GM23338 (cell line): ENCODE data around the gene VPREB3. TPM values are rescaled to one million over a fixed set of nuclear protein-coding genes. Genes with fewer than 3 reads are reported as not detected.

Experiments
- ATAC-seq: fragments of 200-7000 bp; cut with Tn5 transposase; 3 replicates; pipeline ENCODE4 v1.9.1; 2020
- DNase-seq: peaks from one replicate; pipeline ENCODE4 v3.0.0-alpha.2; 2015; ENCODE audit warnings: low spot score
- H2AFZ ChIP-seq: fragments of 200-600 bp; sonication (generic); 2 replicates; pipeline ENCODE4 v1.8.0; 2016; ENCODE audit warnings: antibody characterized with exemption, mild to moderate bottlenecking, moderate library complexity
- H3F3A ChIP-seq: fragments of 200-600 bp; sonication (generic); replicated peaks from 2 replicates; pipeline ENCODE4 v1.8.0; 2017; ENCODE audit warnings: antibody characterized with exemption, mixed run types, low read depth
- H3K27ac ChIP-seq: fragments of 200-600 bp; sonication (generic); 2 replicates; pipeline ENCODE4 v1.6.1; 2016; ENCODE audit warnings: low read depth
- H3K27me3 ChIP-seq: fragments of 200-600 bp; sonication (generic); 2 replicates; pipeline ENCODE4 v1.8.0; 2016; ENCODE audit warnings: mild to moderate bottlenecking, mixed run types, moderate library complexity; ENCODE audit not compliant: insufficient read depth
- H3K36me3 ChIP-seq: fragments of 200-600 bp; sonication (generic); 2 replicates; pipeline ENCODE4 v1.8.0; 2016; ENCODE audit warnings: mild to moderate bottlenecking; ENCODE audit not compliant: insufficient read depth
- H3K4me1 ChIP-seq: fragments of 200-600 bp; sonication (generic); 2 replicates; pipeline ENCODE4 v1.8.0; 2016; ENCODE audit warnings: mild to moderate bottlenecking, moderate library complexity; ENCODE audit not compliant: insufficient read depth
- H3K4me2 ChIP-seq: fragments of 200-600 bp; sonication (generic); 2 replicates; pipeline ENCODE4 v1.7.1; 2017; ENCODE audit warnings: mixed run types
- H3K4me3 ChIP-seq: fragments of 200-600 bp; sonication (generic); 2 replicates; pipeline ENCODE4 v1.6.1; 2016; ENCODE audit warnings: mixed run types
- H3K79me2 ChIP-seq: fragments of 200-600 bp; sonication (generic); replicated peaks from 2 replicates; pipeline ENCODE4 v1.8.0; 2017; ENCODE audit warnings: mild to moderate bottlenecking; ENCODE audit not compliant: insufficient read depth
- H3K9me2 ChIP-seq: fragments of 200-600 bp; sonication (generic); 2 replicates; pipeline ENCODE4 v1.8.0; 2017; ENCODE audit not compliant: insufficient read depth
- H4K20me1 ChIP-seq: fragments of 200-600 bp; sonication (generic); replicated peaks from 2 replicates; pipeline ENCODE4 v1.8.0; 2017; ENCODE audit warnings: mild to moderate bottlenecking; ENCODE audit not compliant: insufficient read depth
- H3K27ac Mint-ChIP-seq: 2 replicates; pipeline ENCODE4 v1.8.0; 2020; ENCODE audit warnings: inconsistent platforms, mild to moderate bottlenecking, moderate library complexity, mixed read lengths
- H3K27me3 Mint-ChIP-seq: 3 replicates; pipeline ENCODE4 v1.8.0; 2022; ENCODE audit warnings: low read depth, mild to moderate bottlenecking, moderate library complexity, mixed read lengths, inconsistent platforms; ENCODE audit not compliant: insufficient read depth, poor library complexity
- H3K36me3 Mint-ChIP-seq: 3 replicates; pipeline ENCODE4 v1.8.0; 2021; ENCODE audit warnings: low read depth, mild to moderate bottlenecking, inconsistent platforms, moderate library complexity, mixed read lengths
- H3K4me1 Mint-ChIP-seq: 3 replicates; pipeline ENCODE4 v1.8.0; 2020; ENCODE audit warnings: mild to moderate bottlenecking, inconsistent platforms, mixed read lengths
- H3K4me3 Mint-ChIP-seq: 3 replicates; pipeline ENCODE4 v1.8.0; 2021; ENCODE audit warnings: moderate library complexity, mild to moderate bottlenecking, inconsistent platforms, mixed read lengths
- H3K9me3 Mint-ChIP-seq: 3 replicates; pipeline ENCODE4 v1.8.0; 2020; ENCODE audit warnings: moderate library complexity, mild to moderate bottlenecking, inconsistent platforms, mixed read lengths
- CREB1 ChIP-seq: fragments of 250-450 bp; sonication (Bioruptor Pico); IDR thresholded peaks from 2 replicates; pipeline ENCODE4 v1.5.0; 2020; ENCODE audit warnings: low read depth, mild to moderate bottlenecking, moderate library complexity
- EZH2 ChIP-seq: fragments of 200-600 bp; sonication (generic); IDR thresholded peaks from one replicate; pipeline ENCODE4 v1.8.0; 2017; ENCODE audit warnings: antibody characterized with exemption, mild to moderate bottlenecking, low read depth; ENCODE audit not compliant: unreplicated experiment
- EZH2phosphoT487 ChIP-seq: fragments of 200-600 bp; sonication (generic); IDR thresholded peaks from one replicate; pipeline ENCODE4 v1.8.1; 2018; ENCODE audit warnings: antibody characterized with exemption; ENCODE audit not compliant: unreplicated experiment
- JUNB ChIP-seq: IDR thresholded peaks from one replicate; pipeline ENCODE4 v1.6.1; 2016; ENCODE audit warnings: antibody characterized with exemption; ENCODE audit not compliant: unreplicated experiment
- NANOG ChIP-seq: IDR thresholded peaks from 2 replicates; pipeline ENCODE4 v1.6.1; 2016; ENCODE audit warnings: antibody characterized with exemption, borderline replicate concordance
- POLR2AphosphoS5 ChIP-seq: IDR thresholded peaks from 2 replicates; pipeline ENCODE4 v1.6.1; 2016; ENCODE audit warnings: antibody characterized with exemption, low read depth
- STAT1 ChIP-seq: IDR thresholded peaks from one replicate; pipeline ENCODE4 v1.6.1; 2016; ENCODE audit warnings: antibody characterized with exemption; ENCODE audit not compliant: unreplicated experiment
- ZNF114 ChIP-seq: fragments of 250-450 bp; sonication (Bioruptor Pico); IDR thresholded peaks from 2 replicates; pipeline ENCODE4 v1.5.0; 2020; ENCODE audit warnings: mild to moderate bottlenecking, moderate library complexity
- ZNF331 ChIP-seq: fragments of 250-450 bp; sonication (Bioruptor Pico); IDR thresholded peaks from 2 replicates; pipeline ENCODE4 v1.5.0; 2020; ENCODE audit warnings: low read depth, mild to moderate bottlenecking, moderate library complexity
- polyA plus RNA-seq: library from polyadenylated mRNA; unstranded; fragments of >200 nt; fragmentation: Nextera tagmentation; extraction: Ambion mirVana; gene quantifications from 2 replicates; pipeline ENCODE4 v1.2.1, GENCODE V29; 2016
- total RNA-seq: library from RNA; depleted of rRNA; stranded (reverse); fragments of >200 nt; shearing (Covaris generic); gene quantifications from 2 replicates; pipeline ENCODE4 v1.2.3, GENCODE V29; 2014
- TF ChIP-seq, protein P1 (sequence below), 2 experiments: fragments of 200-600 bp in 1 of 2; sonication (generic) in 1 of 2; conservative IDR thresholded peaks; 2 replicates each; pipeline versions ENCODE4 v1.5.1 to v1.6.1; 2016 to 2017; ENCODE audit warnings: antibody characterized with exemption in 2 of 2, low read depth in 2 of 2, mild to moderate bottlenecking in 2 of 2, moderate library complexity in 1 of 2
- TF ChIP-seq, protein P2 (sequence below): IDR thresholded peaks from one replicate; pipeline ENCODE4 v1.6.1; 2018; ENCODE audit warnings: antibody characterized with exemption; ENCODE audit not compliant: unreplicated experiment
- TF ChIP-seq, protein P3 (sequence below): IDR thresholded peaks from 2 replicates; pipeline ENCODE4 v1.6.1; 2016; ENCODE audit warnings: antibody characterized with exemption
- TF ChIP-seq, protein P4 (sequence below): fragments of 250-450 bp; sonication (Bioruptor Pico); IDR thresholded peaks from 2 replicates; pipeline ENCODE4 v1.5.0; 2020; ENCODE audit warnings: mild to moderate bottlenecking, moderate library complexity

The VPREB3 gene
- total and polyA plus RNA-seq, 2 experiments from 2014 or later = 1.1 TPM; not detected in 1

DNA sequence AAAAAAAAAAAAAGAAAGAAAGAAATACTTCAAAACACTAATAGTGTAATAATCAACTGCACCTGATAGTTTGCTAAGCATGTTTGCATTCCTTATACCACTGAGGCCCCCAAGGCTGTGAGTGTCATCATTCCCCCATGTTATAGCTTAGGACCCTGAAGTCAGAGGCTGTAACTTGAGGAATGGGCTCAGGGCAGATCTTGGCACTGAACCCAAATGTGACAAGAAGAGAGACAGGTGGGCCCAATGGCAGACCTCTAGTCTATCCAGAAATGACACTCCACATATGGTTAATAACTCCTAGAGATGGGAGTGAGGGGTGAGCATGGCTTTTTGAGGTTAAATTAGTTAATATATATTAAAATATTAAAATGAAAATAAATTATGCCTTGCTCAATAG is 16.5 kb downstream of the VPREB3 start:
- Mint-ChIP-seq H3K27ac (no peak overlapping the region), H3K9me3 (no peaks in the 10 kb centered on the region; the same call in 2 of the 3 replicates), H3K4me1 (peaks cover 4% of the 10 kb centered on the region), H3K27me3 (peaks cover 3% of the 10 kb centered on the region), H3K36me3 (no peaks in the 10 kb centered on the region; the same call in 2 of the 3 replicates), H3K4me3 (no peak overlapping the region)
- ATAC-seq (no peak), DNase-seq (no peak)
- Histone ChIP-seq H3K4me1 (no peaks in the 10 kb centered on the region), H3K36me3 (no peaks in the 10 kb centered on the region), H3K4me2 (no peak overlapping the region), H3K27ac (no peak overlapping the region), H3K9me2 (no peaks in the 10 kb centered on the region), H3K79me2 (no peaks in the 10 kb centered on the region), H2AFZ (no peak overlapping the region), H4K20me1 (no peaks in the 10 kb centered on the region), H3F3A (no peaks in the 10 kb centered on the region), H3K4me3 (no peak overlapping the region), H3K27me3 (no peaks in the 10 kb centered on the region)
- no peak for TF ChIP-seq STAT1
- TF ChIP-seq, protein P1, sequence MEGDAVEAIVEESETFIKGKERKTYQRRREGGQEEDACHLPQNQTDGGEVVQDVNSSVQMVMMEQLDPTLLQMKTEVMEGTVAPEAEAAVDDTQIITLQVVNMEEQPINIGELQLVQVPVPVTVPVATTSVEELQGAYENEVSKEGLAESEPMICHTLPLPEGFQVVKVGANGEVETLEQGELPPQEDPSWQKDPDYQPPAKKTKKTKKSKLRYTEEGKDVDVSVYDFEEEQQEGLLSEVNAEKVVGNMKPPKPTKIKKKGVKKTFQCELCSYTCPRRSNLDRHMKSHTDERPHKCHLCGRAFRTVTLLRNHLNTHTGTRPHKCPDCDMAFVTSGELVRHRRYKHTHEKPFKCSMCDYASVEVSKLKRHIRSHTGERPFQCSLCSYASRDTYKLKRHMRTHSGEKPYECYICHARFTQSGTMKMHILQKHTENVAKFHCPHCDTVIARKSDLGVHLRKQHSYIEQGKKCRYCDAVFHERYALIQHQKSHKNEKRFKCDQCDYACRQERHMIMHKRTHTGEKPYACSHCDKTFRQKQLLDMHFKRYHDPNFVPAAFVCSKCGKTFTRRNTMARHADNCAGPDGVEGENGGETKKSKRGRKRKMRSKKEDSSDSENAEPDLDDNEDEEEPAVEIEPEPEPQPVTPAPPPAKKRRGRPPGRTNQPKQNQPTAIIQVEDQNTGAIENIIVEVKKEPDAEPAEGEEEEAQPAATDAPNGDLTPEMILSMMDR (conservative IDR thresholded peaks at IDR 0.05; ENCODE audit: low read depth in 2 of 2) = no peak
- TF ChIP-seq CREB1 (CRISPR knock-in tag) = no peak
- TF ChIP-seq JUNB = no peak
- TF ChIP-seq, protein P2, sequence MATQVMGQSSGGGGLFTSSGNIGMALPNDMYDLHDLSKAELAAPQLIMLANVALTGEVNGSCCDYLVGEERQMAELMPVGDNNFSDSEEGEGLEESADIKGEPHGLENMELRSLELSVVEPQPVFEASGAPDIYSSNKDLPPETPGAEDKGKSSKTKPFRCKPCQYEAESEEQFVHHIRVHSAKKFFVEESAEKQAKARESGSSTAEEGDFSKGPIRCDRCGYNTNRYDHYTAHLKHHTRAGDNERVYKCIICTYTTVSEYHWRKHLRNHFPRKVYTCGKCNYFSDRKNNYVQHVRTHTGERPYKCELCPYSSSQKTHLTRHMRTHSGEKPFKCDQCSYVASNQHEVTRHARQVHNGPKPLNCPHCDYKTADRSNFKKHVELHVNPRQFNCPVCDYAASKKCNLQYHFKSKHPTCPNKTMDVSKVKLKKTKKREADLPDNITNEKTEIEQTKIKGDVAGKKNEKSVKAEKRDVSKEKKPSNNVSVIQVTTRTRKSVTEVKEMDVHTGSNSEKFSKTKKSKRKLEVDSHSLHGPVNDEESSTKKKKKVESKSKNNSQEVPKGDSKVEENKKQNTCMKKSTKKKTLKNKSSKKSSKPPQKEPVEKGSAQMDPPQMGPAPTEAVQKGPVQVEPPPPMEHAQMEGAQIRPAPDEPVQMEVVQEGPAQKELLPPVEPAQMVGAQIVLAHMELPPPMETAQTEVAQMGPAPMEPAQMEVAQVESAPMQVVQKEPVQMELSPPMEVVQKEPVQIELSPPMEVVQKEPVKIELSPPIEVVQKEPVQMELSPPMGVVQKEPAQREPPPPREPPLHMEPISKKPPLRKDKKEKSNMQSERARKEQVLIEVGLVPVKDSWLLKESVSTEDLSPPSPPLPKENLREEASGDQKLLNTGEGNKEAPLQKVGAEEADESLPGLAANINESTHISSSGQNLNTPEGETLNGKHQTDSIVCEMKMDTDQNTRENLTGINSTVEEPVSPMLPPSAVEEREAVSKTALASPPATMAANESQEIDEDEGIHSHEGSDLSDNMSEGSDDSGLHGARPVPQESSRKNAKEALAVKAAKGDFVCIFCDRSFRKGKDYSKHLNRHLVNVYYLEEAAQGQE = no peak
- TF ChIP-seq POLR2AphosphoS5 = no peak
- TF ChIP-seq NANOG = no peak
- TF ChIP-seq ZNF331 (CRISPR knock-in tag) = no peak
- TF ChIP-seq, protein P3, sequence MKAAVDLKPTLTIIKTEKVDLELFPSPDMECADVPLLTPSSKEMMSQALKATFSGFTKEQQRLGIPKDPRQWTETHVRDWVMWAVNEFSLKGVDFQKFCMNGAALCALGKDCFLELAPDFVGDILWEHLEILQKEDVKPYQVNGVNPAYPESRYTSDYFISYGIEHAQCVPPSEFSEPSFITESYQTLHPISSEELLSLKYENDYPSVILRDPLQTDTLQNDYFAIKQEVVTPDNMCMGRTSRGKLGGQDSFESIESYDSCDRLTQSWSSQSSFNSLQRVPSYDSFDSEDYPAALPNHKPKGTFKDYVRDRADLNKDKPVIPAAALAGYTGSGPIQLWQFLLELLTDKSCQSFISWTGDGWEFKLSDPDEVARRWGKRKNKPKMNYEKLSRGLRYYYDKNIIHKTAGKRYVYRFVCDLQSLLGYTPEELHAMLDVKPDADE = no peak
- no peak for TF ChIP-seq ZNF114
- no peak for TF ChIP-seq EZH2phosphoT487
- no peak for TF ChIP-seq EZH2
- TF ChIP-seq, protein P4, sequence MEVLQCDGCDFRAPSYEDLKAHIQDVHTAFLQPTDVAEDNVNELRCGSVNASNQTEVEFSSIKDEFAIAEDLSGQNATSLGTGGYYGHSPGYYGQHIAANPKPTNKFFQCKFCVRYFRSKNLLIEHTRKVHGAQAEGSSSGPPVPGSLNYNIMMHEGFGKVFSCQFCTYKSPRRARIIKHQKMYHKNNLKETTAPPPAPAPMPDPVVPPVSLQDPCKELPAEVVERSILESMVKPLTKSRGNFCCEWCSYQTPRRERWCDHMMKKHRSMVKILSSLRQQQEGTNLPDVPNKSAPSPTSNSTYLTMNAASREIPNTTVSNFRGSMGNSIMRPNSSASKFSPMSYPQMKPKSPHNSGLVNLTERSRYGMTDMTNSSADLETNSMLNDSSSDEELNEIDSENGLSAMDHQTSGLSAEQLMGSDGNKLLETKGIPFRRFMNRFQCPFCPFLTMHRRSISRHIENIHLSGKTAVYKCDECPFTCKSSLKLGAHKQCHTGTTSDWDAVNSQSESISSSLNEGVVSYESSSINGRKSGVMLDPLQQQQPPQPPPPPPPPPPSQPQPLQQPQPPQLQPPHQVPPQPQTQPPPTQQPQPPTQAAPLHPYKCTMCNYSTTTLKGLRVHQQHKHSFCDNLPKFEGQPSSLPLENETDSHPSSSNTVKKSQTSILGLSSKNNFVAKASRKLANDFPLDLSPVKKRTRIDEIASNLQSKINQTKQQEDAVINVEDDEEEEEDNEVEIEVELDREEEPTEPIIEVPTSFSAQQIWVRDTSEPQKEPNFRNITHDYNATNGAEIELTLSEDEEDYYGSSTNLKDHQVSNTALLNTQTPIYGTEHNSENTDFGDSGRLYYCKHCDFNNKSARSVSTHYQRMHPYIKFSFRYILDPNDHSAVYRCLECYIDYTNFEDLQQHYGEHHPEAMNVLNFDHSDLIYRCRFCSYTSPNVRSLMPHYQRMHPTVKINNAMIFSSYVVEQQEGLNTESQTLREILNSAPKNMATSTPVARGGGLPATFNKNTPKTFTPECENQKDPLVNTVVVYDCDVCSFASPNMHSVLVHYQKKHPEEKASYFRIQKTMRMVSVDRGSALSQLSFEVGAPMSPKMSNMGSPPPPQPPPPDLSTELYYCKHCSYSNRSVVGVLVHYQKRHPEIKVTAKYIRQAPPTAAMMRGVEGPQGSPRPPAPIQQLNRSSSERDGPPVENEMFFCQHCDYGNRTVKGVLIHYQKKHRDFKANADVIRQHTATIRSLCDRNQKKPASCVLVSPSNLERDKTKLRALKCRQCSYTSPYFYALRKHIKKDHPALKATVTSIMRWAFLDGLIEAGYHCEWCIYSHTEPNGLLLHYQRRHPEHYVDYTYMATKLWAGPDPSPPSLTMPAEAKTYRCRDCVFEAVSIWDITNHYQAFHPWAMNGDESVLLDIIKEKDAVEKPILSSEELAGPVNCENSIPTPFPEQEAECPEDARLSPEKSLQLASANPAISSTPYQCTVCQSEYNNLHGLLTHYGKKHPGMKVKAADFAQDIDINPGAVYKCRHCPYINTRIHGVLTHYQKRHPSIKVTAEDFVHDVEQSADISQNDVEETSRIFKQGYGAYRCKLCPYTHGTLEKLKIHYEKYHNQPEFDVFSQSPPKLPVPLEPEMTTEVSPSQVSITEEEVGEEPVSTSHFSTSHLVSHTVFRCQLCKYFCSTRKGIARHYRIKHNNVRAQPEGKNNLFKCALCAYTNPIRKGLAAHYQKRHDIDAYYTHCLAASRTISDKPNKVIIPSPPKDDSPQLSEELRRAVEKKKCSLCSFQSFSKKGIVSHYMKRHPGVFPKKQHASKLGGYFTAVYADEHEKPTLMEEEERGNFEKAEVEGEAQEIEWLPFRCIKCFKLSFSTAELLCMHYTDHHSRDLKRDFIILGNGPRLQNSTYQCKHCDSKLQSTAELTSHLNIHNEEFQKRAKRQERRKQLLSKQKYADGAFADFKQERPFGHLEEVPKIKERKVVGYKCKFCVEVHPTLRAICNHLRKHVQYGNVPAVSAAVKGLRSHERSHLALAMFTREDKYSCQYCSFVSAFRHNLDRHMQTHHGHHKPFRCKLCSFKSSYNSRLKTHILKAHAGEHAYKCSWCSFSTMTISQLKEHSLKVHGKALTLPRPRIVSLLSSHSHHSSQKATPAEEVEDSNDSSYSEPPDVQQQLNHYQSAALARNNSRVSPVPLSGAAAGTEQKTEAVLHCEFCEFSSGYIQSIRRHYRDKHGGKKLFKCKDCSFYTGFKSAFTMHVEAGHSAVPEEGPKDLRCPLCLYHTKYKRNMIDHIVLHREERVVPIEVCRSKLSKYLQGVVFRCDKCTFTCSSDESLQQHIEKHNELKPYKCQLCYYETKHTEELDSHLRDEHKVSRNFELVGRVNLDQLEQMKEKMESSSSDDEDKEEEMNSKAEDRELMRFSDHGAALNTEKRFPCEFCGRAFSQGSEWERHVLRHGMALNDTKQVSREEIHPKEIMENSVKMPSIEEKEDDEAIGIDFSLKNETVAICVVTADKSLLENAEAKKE (CRISPR knock-in tag) = no peak
